ENCODE data around the gene AXIN2. TPM values are rescaled to one million over a fixed set of nuclear protein-coding genes. Genes with fewer than 3 reads are reported as not detected.

Gene AXIN2
- polyA plus RNA-seq, 3 donors from 2014 or later, result 0.57 to 0.94 TPM; not detected in 1

- Mint-ChIP-seq H3K4me1 (peaks cover 7 to 9% of the 10 kb centered on the region in 2 donors), H3K27ac (no peak overlapping the region), H3K4me3 (no peak overlapping the region), H3K36me3 (no peaks in the 10 kb centered on the region), H3K9me3 (no peaks in the 10 kb centered on the region), H3K27me3 (ENCODE audit: low read depth in 3 of 3) (peaks cover 2 to 10% (median 2%) of the 10 kb centered on the region in 3 donors)
- no peak for DNase-seq
These were observed 30.9 kb upstream of the AXIN2 start for GRCh38 chr17:65592125-65592965.

- Mint-ChIP-seq H3K27me3 (ENCODE audit: low read depth in 3 of 3) (peaks cover 3 to 11% (median 4%) of the 10 kb centered on the region in 3 donors), H3K36me3 (no peaks in the 10 kb centered on the region), H3K9me3 (peaks cover 0 to 3% (median 0%) of the 10 kb centered on the region in 6 donors), H3K27ac (no peak overlapping the region), H3K4me1 (peaks cover 7 to 9% of the 10 kb centered on the region in 2 donors), H3K4me3 (no peak overlapping the region)
- DNase-seq, result no peak
These were observed 27.9 kb upstream of the AXIN2 start for GRCh38 chr17:65589321-65589720.

GRCh38 chr17:65588181-65588808 is 26.8 kb upstream of the AXIN2 start:
- H3K27ac Mint-ChIP-seq, result no peak overlapping the region

GRCh38 chr17:65587534-65588180 is 26.2 kb upstream of the AXIN2 start:
- H3K9me3 Mint-ChIP-seq, result peaks cover 0 to 3% (median 0%) of the 10 kb centered on the region in 6 donors

More at GRCh38 chr17:65588181-65588808, 26.8 kb upstream of the AXIN2 start:
- Mint-ChIP-seq H3K4me1 (no peaks in the 10 kb centered on the region), H3K36me3 (no peaks in the 10 kb centered on the region), H3K4me3 (no peak overlapping the region), H3K27me3 (ENCODE audit: low read depth in 3 of 3) (peaks cover 3 to 11% (median 4%) of the 10 kb centered on the region in 3 donors), H3K9me3 (peaks cover 0 to 3% (median 0%) of the 10 kb centered on the region in 6 donors)
- DNase-seq, result no peak

GRCh38 chr17:65586899-65587298 is 25.5 kb upstream of the AXIN2 start:
- Mint-ChIP-seq H3K27ac (no peak overlapping the region), H3K36me3 (no peaks in the 10 kb centered on the region), H3K4me3 (no peak overlapping the region), H3K27me3 (ENCODE audit: low read depth in 3 of 3) (peaks cover 3 to 6% (median 5%) of the 10 kb centered on the region in 3 donors), H3K4me1 (no peaks in the 10 kb centered on the region), H3K9me3 (peaks cover 0 to 3% (median 0%) of the 10 kb centered on the region in 6 donors)
- DNase-seq, result no peak

More at GRCh38 chr17:65587534-65588180, 26.2 kb upstream of the AXIN2 start:
- H3K4me1 Mint-ChIP-seq, result no peaks in the 10 kb centered on the region
- no peaks in the 10 kb centered on the region for H3K36me3 Mint-ChIP-seq
- no peak overlapping the region for H3K27ac Mint-ChIP-seq
- H3K4me3 Mint-ChIP-seq, result no peak overlapping the region
- DNase-seq, result no peak
- H3K27me3 Mint-ChIP-seq (ENCODE audit: low read depth in 3 of 3), result peaks cover 3 to 6% (median 4%) of the 10 kb centered on the region in 3 donors

GRCh38 chr17:65584604-65585521 is 23.4 kb upstream of the AXIN2 start:
- Mint-ChIP-seq H3K9me3 (peaks cover 0 to 3% (median 0%) of the 10 kb centered on the region in 6 donors), H3K4me1 (no peaks in the 10 kb centered on the region), H3K4me3 (no peak overlapping the region), H3K36me3 (no peaks in the 10 kb centered on the region), H3K27me3 (ENCODE audit: low read depth in 3 of 3) (peaks cover 3 to 7% (median 3%) of the 10 kb centered on the region in 3 donors), H3K27ac (no peak overlapping the region)
- no peak for DNase-seq

GRCh38 chr17:65583921-65584603 is 22.6 kb upstream of the AXIN2 start:
- Mint-ChIP-seq H3K36me3 (no peaks in the 10 kb centered on the region), H3K4me3 (no peak overlapping the region), H3K9me3 (peaks cover 0 to 3% (median 0%) of the 10 kb centered on the region in 6 donors), H3K27me3 (ENCODE audit: low read depth in 3 of 3) (peaks cover 3 to 7% (median 3%) of the 10 kb centered on the region in 3 donors), H3K27ac (no peak overlapping the region), H3K4me1 (no peaks in the 10 kb centered on the region)
- no peak for DNase-seq

- no peak overlapping the region for H3K4me3 Mint-ChIP-seq
- peaks cover 1 to 9% (median 5%) of the 10 kb centered on the region in 3 donors for H3K27me3 Mint-ChIP-seq (ENCODE audit: low read depth in 3 of 3)
- DNase-seq, result no peak
- no peaks in the 10 kb centered on the region for H3K36me3 Mint-ChIP-seq
- H3K4me1 Mint-ChIP-seq, result no peaks in the 10 kb centered on the region
- H3K27ac Mint-ChIP-seq, result no peak overlapping the region
- H3K9me3 Mint-ChIP-seq, result no peaks in the 10 kb centered on the region
These were observed 15.5 kb upstream of the AXIN2 start for GRCh38 chr17:65576939-65577338.

GRCh38 chr17:65573282-65573602 is 11.8 kb upstream of the AXIN2 start:
- Mint-ChIP-seq H3K4me1 (no peaks in the 10 kb centered on the region), H3K27me3 (ENCODE audit: low read depth in 3 of 3) (peaks cover 0 to 21% (median 13%) of the 10 kb centered on the region in 3 donors), H3K27ac (no peak overlapping the region), H3K4me3 (no peak overlapping the region), H3K9me3 (peaks cover 0 to 2% (median 0%) of the 10 kb centered on the region in 6 donors), H3K36me3 (no peaks in the 10 kb centered on the region)
- DNase-seq, result no peak

- peaks cover 0 to 2% (median 0%) of the 10 kb centered on the region in 6 donors for H3K9me3 Mint-ChIP-seq
- H3K4me1 Mint-ChIP-seq, result no peaks in the 10 kb centered on the region
- no peak overlapping the region for H3K27ac Mint-ChIP-seq
- no peaks in the 10 kb centered on the region for H3K36me3 Mint-ChIP-seq
- H3K27me3 Mint-ChIP-seq (ENCODE audit: low read depth in 3 of 3), result peaks cover 1 to 21% (median 13%) of the 10 kb centered on the region in 3 donors
- no peak overlapping the region for H3K4me3 Mint-ChIP-seq
- DNase-seq, result no peak
These were observed 11.3 kb upstream of the AXIN2 start for GRCh38 chr17:65572581-65573281.

- no peak for DNase-seq
- Mint-ChIP-seq H3K9me3 (peaks cover 0 to 2% (median 0%) of the 10 kb centered on the region in 6 donors), H3K27me3 (ENCODE audit: low read depth in 3 of 3) (peaks cover 1 to 21% (median 13%) of the 10 kb centered on the region in 3 donors), H3K4me3 (no peak overlapping the region), H3K36me3 (no peaks in the 10 kb centered on the region), H3K4me1 (no peaks in the 10 kb centered on the region), H3K27ac (no peak overlapping the region)
These were observed 10.7 kb upstream of the AXIN2 start for GRCh38 chr17:65572186-65572580.

GRCh38 chr17:65568918-65569317 is 7.5 kb upstream of the AXIN2 start:
- no peaks in the 10 kb centered on the region for H3K36me3 Mint-ChIP-seq
- H3K27me3 Mint-ChIP-seq (ENCODE audit: low read depth in 3 of 3), result peaks cover 1 to 21% (median 11%) of the 10 kb centered on the region in 3 donors
- H3K4me3 Mint-ChIP-seq, result no peak overlapping the region
- H3K27ac Mint-ChIP-seq, result no peak overlapping the region
- peaks cover 0 to 2% (median 0%) of the 10 kb centered on the region in 6 donors for H3K9me3 Mint-ChIP-seq
- DNase-seq, result no peak
- no peaks in the 10 kb centered on the region for H3K4me1 Mint-ChIP-seq
